ENCODE data around the gene CMTR1. TPM values are rescaled to one million over a fixed set of nuclear protein-coding genes. Genes with fewer than 3 reads are reported as not detected.
"Not testable (repeated sequence)": the region's sequence is repeated elsewhere in the genome, so short reads cannot be mapped to it uniquely, and the experiment has no call there.

The CMTR1 gene
- total RNA-seq, 1 donor from 2014 or later, result 28.1 TPM

- DNase-seq (ENCODE audit: low spot score), result no peak
- H3K4me1 Mint-ChIP-seq (ENCODE audit: low read depth), result no peaks in the 10 kb centered on the region
Measured at GRCh38 chr6:37399795-37400490, 33.1 kb upstream of the CMTR1 start.

GRCh38 chr6:37401658-37402057 is 31.4 kb upstream of the CMTR1 start:
- not testable (repeated sequence) for H3K27ac Mint-ChIP-seq (ENCODE audit: unreplicated experiment); H3K4me3 Mint-ChIP-seq (ENCODE audit: unreplicated experiment); H3K4me1 Mint-ChIP-seq (ENCODE audit: low read depth); DNase-seq (ENCODE audit: low spot score); H3K9me3 Mint-ChIP-seq (ENCODE audit: low read depth); H3K36me3 Mint-ChIP-seq (ENCODE audit: low read depth); H3K27me3 Mint-ChIP-seq (ENCODE audit: low read depth)

More at GRCh38 chr6:37399795-37400490, 33.1 kb upstream of the CMTR1 start:
- Mint-ChIP-seq H3K27ac (ENCODE audit: unreplicated experiment) (no peak overlapping the region), H3K4me3 (ENCODE audit: unreplicated experiment) (no peak overlapping the region), H3K36me3 (ENCODE audit: low read depth) (peaks cover 2% of the 10 kb centered on the region), H3K9me3 (ENCODE audit: low read depth) (no peaks in the 10 kb centered on the region), H3K27me3 (ENCODE audit: low read depth) (peaks cover 4% of the 10 kb centered on the region)
- TF ChIP-seq CTCF (IDR thresholded peaks at IDR 0.05), result no peak

- Mint-ChIP-seq H3K9me3 (ENCODE audit: low read depth) (peaks cover 5% of the 10 kb centered on the region), H3K36me3 (ENCODE audit: low read depth) (peaks cover 1% of the 10 kb centered on the region), H3K4me3 (ENCODE audit: unreplicated experiment) (no peak overlapping the region), H3K27ac (ENCODE audit: unreplicated experiment) (no peak overlapping the region), H3K27me3 (ENCODE audit: low read depth) (peaks cover 17% of the 10 kb centered on the region), H3K4me1 (ENCODE audit: low read depth) (no peaks in the 10 kb centered on the region)
- no peak for TF ChIP-seq CTCF (IDR thresholded peaks at IDR 0.05)
- no peak for DNase-seq (ENCODE audit: low spot score)
Measured at GRCh38 chr6:37406726-37407341, 26.2 kb upstream of the CMTR1 start.

- peaks cover 17% of the 10 kb centered on the region for H3K27me3 Mint-ChIP-seq (ENCODE audit: low read depth)
- H3K27ac Mint-ChIP-seq (ENCODE audit: unreplicated experiment), result no peak overlapping the region
- TF ChIP-seq CTCF (IDR thresholded peaks at IDR 0.05), result no peak
Measured at GRCh38 chr6:37407948-37408347, 25.1 kb upstream of the CMTR1 start.

GRCh38 chr6:37409501-37409900 is 23.5 kb upstream of the CMTR1 start:
- no peak for TF ChIP-seq CTCF (IDR thresholded peaks at IDR 0.05)
- Mint-ChIP-seq H3K4me3 (ENCODE audit: unreplicated experiment) (no peak overlapping the region), H3K27me3 (ENCODE audit: low read depth) (peaks cover 17% of the 10 kb centered on the region)

More at GRCh38 chr6:37407948-37408347, 25.1 kb upstream of the CMTR1 start:
- Mint-ChIP-seq H3K9me3 (ENCODE audit: low read depth) (peaks cover 5% of the 10 kb centered on the region), H3K36me3 (ENCODE audit: low read depth) (peaks cover 1% of the 10 kb centered on the region), H3K4me3 (ENCODE audit: unreplicated experiment) (no peak overlapping the region), H3K4me1 (ENCODE audit: low read depth) (no peaks in the 10 kb centered on the region)
- no peak for DNase-seq (ENCODE audit: low spot score)

More at GRCh38 chr6:37409501-37409900, 23.5 kb upstream of the CMTR1 start:
- no peaks in the 10 kb centered on the region for H3K4me1 Mint-ChIP-seq (ENCODE audit: low read depth)
- H3K9me3 Mint-ChIP-seq (ENCODE audit: low read depth), result peaks cover 5% of the 10 kb centered on the region
- H3K36me3 Mint-ChIP-seq (ENCODE audit: low read depth), result peaks cover 1% of the 10 kb centered on the region
- DNase-seq (ENCODE audit: low spot score), result no peak
- no peak overlapping the region for H3K27ac Mint-ChIP-seq (ENCODE audit: unreplicated experiment)

Data from chondrocyte (in vitro differentiated cells).